Activated T-helper 17 cell treated with anti-CD3 and anti-CD28 coated beads, Interleukin-2, amount 50 U/mL, for 72 hours (primary cell): ENCODE measurements around the gene ZBTB25. TPM values are rescaled to one million over a fixed set of nuclear protein-coding genes. Genes with fewer than 3 reads are reported as not detected.

Experiments
- ATAC-seq: fragments of 150-1000 bp; cut with Tn5 transposase; replicated peaks from 2 replicates; pipeline ENCODE4 v1.10.0; 2021; ENCODE audit warnings: mild to moderate bottlenecking, moderate library complexity
- H3K27ac Mint-ChIP-seq: one replicate; pipeline ENCODE4 v1.8.0; 2022; ENCODE audit warnings: mixed read lengths
- H3K27me3 Mint-ChIP-seq: one replicate; pipeline ENCODE4 v1.8.0; 2022; ENCODE audit warnings: mixed read lengths
- H3K36me3 Mint-ChIP-seq: one replicate; pipeline ENCODE4 v1.8.0; 2022; ENCODE audit warnings: low read depth, mild to moderate bottlenecking, mixed read lengths
- H3K4me1 Mint-ChIP-seq: one replicate; pipeline ENCODE4 v1.8.0; 2022; ENCODE audit warnings: mixed read lengths
- H3K4me3 Mint-ChIP-seq: one replicate; pipeline ENCODE4 v1.8.0; 2022; ENCODE audit warnings: mild to moderate bottlenecking, mixed read lengths
- H3K9me3 Mint-ChIP-seq: one replicate; pipeline ENCODE4 v1.8.0; 2022; ENCODE audit warnings: mixed read lengths
- total RNA-seq, 2 donors: library from RNA; stranded (reverse); gene quantifications; one replicate each; pipeline ENCODE4 v1.2.3, GENCODE V29; 2022

Gene ZBTB25
- total RNA-seq, 2 donors from 2014 or later: 29.7 to 88.5 TPM

- H3K4me1 Mint-ChIP-seq: peaks cover 26% of the 10 kb centered on the region
- peak; percentile 40 for ATAC-seq
- no peaks in the 10 kb centered on the region for H3K27me3 Mint-ChIP-seq
Measured at GRCh38 chr14:64504897-64505794, 1.5 kb upstream of the ZBTB25 start.

DNA sequence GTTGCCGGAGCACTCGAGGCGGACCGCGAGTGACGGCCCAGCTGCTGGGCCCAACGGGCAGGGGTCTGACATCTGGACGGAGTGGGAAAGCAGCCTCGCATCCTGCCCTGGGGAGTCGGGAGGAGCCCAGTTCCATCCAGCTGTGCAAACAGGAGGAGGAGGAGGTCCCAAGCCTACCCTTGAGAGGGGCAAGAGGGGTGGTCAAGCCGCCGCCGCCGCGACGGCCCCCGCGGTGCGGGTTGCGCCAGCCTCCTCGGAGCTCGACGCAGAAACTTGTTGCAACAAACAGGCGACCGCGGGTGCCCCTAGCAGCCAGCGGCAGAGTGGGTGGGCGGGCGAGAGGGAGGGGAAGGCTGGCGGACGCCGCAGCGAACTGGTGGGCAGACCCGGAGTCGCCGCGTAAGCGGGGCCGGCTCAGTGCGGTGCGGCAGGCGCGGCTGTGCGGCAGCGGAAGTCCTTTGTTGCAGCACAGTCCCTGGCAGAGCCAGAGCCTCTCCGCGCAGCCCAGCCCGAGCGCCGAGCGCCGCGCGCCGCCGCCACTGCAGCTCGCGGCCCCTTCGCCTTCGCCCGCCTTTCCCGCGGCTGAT is 765 bp upstream of the ZBTB25 start, which contains the start of gene ZBTB1:
Gene ZBTB1, plus strand, starts transcription at position 461 of the 587 bp plus-strand sequence. CDS start 16,735 bp downstream, outside the sequence.
- H3K36me3 Mint-ChIP-seq: peaks cover 98% of the 10 kb centered on the region
- no peaks in the 10 kb centered on the region for H3K27me3 Mint-ChIP-seq
- peak; percentile 45 for ATAC-seq
- H3K4me3 Mint-ChIP-seq: peak within 1 kb of the TSS; percentile 91
- peaks cover 29% of the 10 kb centered on the region for H3K4me1 Mint-ChIP-seq
- H3K27ac Mint-ChIP-seq: peak within 1 kb of the TSS; percentile 97
- H3K9me3 Mint-ChIP-seq: no peaks in the 10 kb centered on the region

More at GRCh38 chr14:64504897-64505794, 1.5 kb upstream of the ZBTB25 start:
- Mint-ChIP-seq H3K9me3 (no peaks in the 10 kb centered on the region), H3K27ac (peak overlapping the region; percentile 97), H3K4me3 (peak overlapping the region; percentile 91), H3K36me3 (peaks cover 98% of the 10 kb centered on the region)

GRCh38 chr14:64502887-64503433 is 678 bp downstream of the ZBTB25 start:
- Mint-ChIP-seq H3K9me3 (no peaks in the 10 kb centered on the region), H3K4me1 (peaks cover 16% of the 10 kb centered on the region), H3K27me3 (no peaks in the 10 kb centered on the region), H3K27ac (peak overlapping the region; percentile 97), H3K4me3 (peak overlapping the region; percentile 91), H3K36me3 (peaks cover 95% of the 10 kb centered on the region)
- ATAC-seq: no peak

- H3K4me3 Mint-ChIP-seq: peak overlapping the region; percentile 91
- peaks cover 95% of the 10 kb centered on the region for H3K36me3 Mint-ChIP-seq
- H3K27ac Mint-ChIP-seq: peak overlapping the region; percentile 97
- no peak for ATAC-seq
- peaks cover 15% of the 10 kb centered on the region for H3K4me1 Mint-ChIP-seq
- H3K27me3 Mint-ChIP-seq: no peaks in the 10 kb centered on the region
- H3K9me3 Mint-ChIP-seq: no peaks in the 10 kb centered on the region
Measured at GRCh38 chr14:64502456-64502855, 1.2 kb downstream of the ZBTB25 start.

DNA sequence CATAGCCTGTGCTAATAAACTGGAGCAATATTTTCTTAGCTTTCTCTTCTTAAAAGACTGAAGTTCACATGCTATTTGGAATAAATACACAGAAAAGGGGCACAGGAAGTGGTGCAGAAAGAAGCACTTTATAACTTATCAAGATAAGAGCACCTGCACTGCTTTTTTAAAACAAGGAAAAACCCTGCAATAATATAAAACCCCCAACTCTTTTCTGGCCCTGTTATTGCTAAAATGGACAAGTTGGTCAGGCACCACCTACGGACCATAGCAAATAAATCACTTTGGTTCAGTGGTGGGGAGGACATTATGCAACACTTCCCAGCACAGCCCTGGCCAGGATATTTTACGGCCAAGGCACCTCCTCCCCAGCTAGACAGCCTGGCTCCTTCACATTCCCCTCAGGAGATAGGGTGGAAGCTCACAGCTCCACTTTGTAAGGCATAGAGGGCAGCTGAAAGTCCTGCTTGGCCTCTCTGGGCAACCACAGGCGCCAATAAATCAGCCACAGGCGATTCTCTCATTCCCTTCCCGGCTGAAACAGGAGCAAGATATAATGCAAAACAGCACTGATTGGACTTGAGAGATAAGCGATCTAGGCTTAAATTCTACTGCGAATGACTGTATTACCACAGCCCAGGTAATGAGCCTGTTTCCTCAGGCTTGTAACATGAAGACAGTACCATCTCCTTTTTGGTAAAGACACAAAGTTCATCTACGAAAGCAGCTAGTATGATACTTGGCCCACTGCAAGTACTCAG is 2.0 kb downstream of the ZBTB25 start:
- Mint-ChIP-seq H3K9me3 (no peaks in the 10 kb centered on the region), H3K27me3 (no peaks in the 10 kb centered on the region), H3K4me3 (peak overlapping the region; percentile 91), H3K4me1 (peaks cover 16% of the 10 kb centered on the region), H3K36me3 (peaks cover 95% of the 10 kb centered on the region), H3K27ac (peak overlapping the region; percentile 97)
- no peak for ATAC-seq

DNA sequence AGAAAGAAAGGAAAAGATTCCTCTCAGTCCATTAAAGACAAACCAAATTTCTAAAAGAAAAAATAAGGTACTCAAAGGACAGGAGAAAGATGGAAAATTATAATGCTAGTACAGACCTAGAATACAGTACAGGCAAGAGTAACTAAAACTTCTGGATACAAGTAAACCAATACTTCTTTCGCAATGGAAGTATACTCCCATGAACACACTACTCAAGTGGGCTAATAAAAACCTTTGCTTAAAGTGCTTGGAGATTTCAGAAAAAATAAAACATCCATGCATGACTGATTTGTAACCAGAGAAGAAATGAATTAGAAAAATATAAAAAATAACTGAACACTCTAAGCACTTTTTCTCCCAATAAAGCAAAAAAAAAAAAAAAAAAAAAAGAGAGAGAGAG is 3.5 kb downstream of the ZBTB25 start:
- H3K9me3 Mint-ChIP-seq: no peaks in the 10 kb centered on the region
- no peak for ATAC-seq
- peak overlapping the region; percentile 91 for H3K4me3 Mint-ChIP-seq
- peak overlapping the region; percentile 97 for H3K27ac Mint-ChIP-seq
- peaks cover 17% of the 10 kb centered on the region for H3K4me1 Mint-ChIP-seq
- peaks cover 95% of the 10 kb centered on the region for H3K36me3 Mint-ChIP-seq
- H3K27me3 Mint-ChIP-seq: no peaks in the 10 kb centered on the region

DNA sequence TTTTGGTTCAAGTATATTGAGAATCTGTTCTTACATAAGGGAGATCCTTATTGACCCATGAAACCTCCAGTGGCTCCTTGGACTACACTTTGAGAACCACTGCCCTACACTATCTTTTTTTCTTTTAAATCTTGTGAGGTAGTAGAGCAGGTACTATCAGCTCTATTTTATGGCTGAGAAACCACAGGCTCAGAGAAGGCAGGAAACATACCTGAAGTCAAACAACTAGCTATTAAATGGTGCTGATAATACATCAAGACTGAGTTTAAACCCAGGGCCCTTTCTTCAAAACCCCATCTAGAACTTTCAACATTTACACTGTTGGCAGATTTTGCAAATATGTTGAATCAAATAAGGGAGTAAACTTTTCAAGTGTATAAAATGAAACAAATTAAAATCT is 6.9 kb downstream of the ZBTB25 start:
- no peak for ATAC-seq
- H3K27me3 Mint-ChIP-seq: no peaks in the 10 kb centered on the region
- no peaks in the 10 kb centered on the region for H3K9me3 Mint-ChIP-seq
- peak overlapping the region; percentile 31 for H3K4me3 Mint-ChIP-seq
- H3K4me1 Mint-ChIP-seq: peaks cover 33% of the 10 kb centered on the region
- peak overlapping the region; percentile 58 for H3K27ac Mint-ChIP-seq
- H3K36me3 Mint-ChIP-seq: peaks cover 97% of the 10 kb centered on the region

GRCh38 chr14:64495252-64495651 is 8.4 kb downstream of the ZBTB25 start:
- H3K9me3 Mint-ChIP-seq: no peaks in the 10 kb centered on the region
- H3K27ac Mint-ChIP-seq: no peak overlapping the region
- H3K27me3 Mint-ChIP-seq: no peaks in the 10 kb centered on the region
- H3K4me1 Mint-ChIP-seq: peaks cover 45% of the 10 kb centered on the region
- no peak for ATAC-seq
- no peak overlapping the region for H3K4me3 Mint-ChIP-seq
- H3K36me3 Mint-ChIP-seq: peaks cover 97% of the 10 kb centered on the region

DNA sequence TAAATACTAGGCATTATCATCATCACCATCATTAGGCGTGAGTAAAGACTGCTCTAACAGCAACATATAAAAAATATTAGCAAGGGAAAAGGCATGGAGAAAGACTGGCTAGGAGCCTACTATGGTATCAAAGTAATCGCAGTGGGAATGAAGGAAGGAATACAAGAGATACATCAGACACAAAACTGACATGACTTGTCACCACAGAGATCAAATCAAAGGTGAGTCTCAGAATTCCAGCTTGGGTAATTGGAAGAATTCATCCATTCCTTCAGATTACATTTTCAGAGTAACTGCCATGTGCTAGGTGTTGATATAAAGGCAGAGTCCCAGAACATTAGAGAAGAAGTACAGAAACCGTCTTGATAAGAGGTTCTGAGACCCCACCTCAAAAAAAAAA is 10.2 kb downstream of the ZBTB25 start:
- no peaks in the 10 kb centered on the region for H3K27me3 Mint-ChIP-seq
- H3K4me3 Mint-ChIP-seq: peak overlapping the region; percentile 3
- no peaks in the 10 kb centered on the region for H3K9me3 Mint-ChIP-seq
- H3K27ac Mint-ChIP-seq: peak overlapping the region; percentile 16
- peaks cover 98% of the 10 kb centered on the region for H3K36me3 Mint-ChIP-seq
- ATAC-seq: no peak
- H3K4me1 Mint-ChIP-seq: peaks cover 37% of the 10 kb centered on the region

- peak overlapping the region; percentile 18 for H3K27ac Mint-ChIP-seq
- H3K9me3 Mint-ChIP-seq: no peaks in the 10 kb centered on the region
- H3K36me3 Mint-ChIP-seq: peaks cover 100% of the 10 kb centered on the region
- no peak overlapping the region for H3K4me3 Mint-ChIP-seq
- H3K27me3 Mint-ChIP-seq: no peaks in the 10 kb centered on the region
- no peak for ATAC-seq
- H3K4me1 Mint-ChIP-seq: peaks cover 29% of the 10 kb centered on the region
Measured at GRCh38 chr14:64491637-64492036, 12.0 kb downstream of the ZBTB25 start.

DNA sequence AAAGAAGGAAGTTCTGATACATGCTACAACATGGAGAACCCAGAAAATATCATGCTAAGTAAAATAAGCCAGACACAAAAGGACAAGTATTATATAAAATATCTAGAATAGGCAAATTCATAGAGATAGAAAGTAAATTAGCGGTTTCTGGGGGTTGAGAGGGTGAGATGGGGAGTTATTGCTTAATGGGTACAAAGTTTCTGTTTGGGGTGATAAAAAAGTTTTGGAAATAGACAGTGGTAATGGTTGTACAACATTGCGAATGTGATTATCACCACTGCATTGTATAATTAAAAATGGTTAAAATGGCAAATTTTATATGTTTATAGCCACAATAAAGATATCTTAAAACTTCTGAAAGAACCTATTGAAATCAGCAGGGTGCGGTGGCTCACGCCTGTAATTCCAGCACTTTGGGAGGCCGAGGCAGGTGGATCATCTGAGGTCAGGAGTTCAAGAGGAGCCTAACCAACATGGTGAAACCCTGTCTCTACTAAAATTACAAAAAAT is 15.0 kb downstream of the ZBTB25 start:
- peaks cover 99% of the 10 kb centered on the region for H3K36me3 Mint-ChIP-seq

DNA sequence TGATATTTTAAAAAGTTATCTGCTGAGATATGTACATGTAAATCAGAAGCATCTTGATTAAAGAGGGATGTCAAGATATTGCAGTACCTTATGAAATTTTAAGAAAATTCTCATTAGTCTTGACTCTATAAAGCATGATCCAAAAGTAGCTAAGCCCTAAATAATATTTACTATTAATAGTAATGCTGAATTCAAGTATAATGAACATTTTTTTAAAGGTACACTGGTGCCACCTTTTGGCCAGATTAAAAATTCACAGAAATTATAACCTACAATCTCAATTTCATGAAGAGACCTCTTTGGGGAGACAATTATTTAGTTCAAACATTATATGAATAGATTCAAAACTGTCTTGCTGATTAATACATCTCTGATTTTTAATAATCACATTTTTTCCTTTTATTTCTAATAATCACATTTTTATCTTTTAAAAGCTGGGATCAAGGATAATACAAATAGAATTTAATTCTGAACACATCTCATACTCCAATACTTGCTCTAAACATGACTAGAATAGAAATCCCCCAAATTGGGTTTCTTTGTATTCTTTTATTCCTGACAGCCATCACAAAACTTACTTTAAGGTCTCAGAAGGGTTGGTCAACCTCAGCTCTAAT is 24.9 kb downstream of the ZBTB25 start:
- H3K4me3 Mint-ChIP-seq: no peak overlapping the region
- H3K27ac Mint-ChIP-seq: no peak overlapping the region
- H3K4me1 Mint-ChIP-seq: peaks cover 10% of the 10 kb centered on the region
- no peaks in the 10 kb centered on the region for H3K9me3 Mint-ChIP-seq
- H3K27me3 Mint-ChIP-seq: no peaks in the 10 kb centered on the region
- ATAC-seq: no peak
- H3K36me3 Mint-ChIP-seq: peaks cover 78% of the 10 kb centered on the region

More for the DNA sequence above, 15.0 kb downstream of the ZBTB25 start:
- Mint-ChIP-seq H3K27me3 (no peaks in the 10 kb centered on the region), H3K4me1 (peaks cover 23% of the 10 kb centered on the region), H3K4me3 (no peak overlapping the region), H3K27ac (peak overlapping the region; percentile 37), H3K9me3 (no peaks in the 10 kb centered on the region)
- ATAC-seq: no peak

GRCh38 chr14:64476438-64476837 is 27.2 kb downstream of the ZBTB25 start:
- H3K36me3 Mint-ChIP-seq: peaks cover 66% of the 10 kb centered on the region
- ATAC-seq: peak; percentile 72
- H3K27me3 Mint-ChIP-seq: no peaks in the 10 kb centered on the region
- H3K9me3 Mint-ChIP-seq: no peaks in the 10 kb centered on the region
- H3K27ac Mint-ChIP-seq: no peak overlapping the region
- H3K4me1 Mint-ChIP-seq: peaks cover 11% of the 10 kb centered on the region
- H3K4me3 Mint-ChIP-seq: no peak overlapping the region
